Esophagus squamous epithelium (tissue), 5 donors: Measurements from ENCODE around the gene RGS12. TPM values are rescaled to one million over a fixed set of nuclear protein-coding genes. Genes with fewer than 3 reads are reported as not detected.

ENCODE experiments used
- DNase-seq: peaks from one replicate; lab custom pipeline; 2025; lab: John Stamatoyannopoulos, UW
- H3K27ac ChIP-seq, 4 donors: fragments of 200-600 bp; sonication (generic); one replicate each; pipeline ENCODE4 v1.5.1; 2016 to 2019; ENCODE audit warnings: mild to moderate bottlenecking in 1 of 4
- H3K27me3 ChIP-seq, 4 donors: fragments of 200-600 bp; sonication (generic); 1 replicate in 3 of 4; 2 replicates in 1 of 4; pipeline versions ENCODE4 v1.5.1 to v1.6.0; 2017 to 2021; ENCODE audit warnings: antibody characterized with exemption in 1 of 4
- H3K36me3 ChIP-seq, 3 donors: fragments of 200-600 bp; sonication (generic); one replicate each; pipeline ENCODE4 v1.5.1; 2016 to 2019
- H3K4me1 ChIP-seq, 3 donors: fragments of 200-600 bp; sonication (generic); one replicate each; pipeline ENCODE4 v1.5.1; 2017 to 2019
- H3K4me3 ChIP-seq, 4 donors: fragments of 200-600 bp; sonication (generic); 1 replicate in 3 of 4; 2 replicates in 1 of 4; pipeline ENCODE4 v1.5.1; 2016 to 2019; ENCODE audit warnings: mild to moderate bottlenecking in 2 of 4, moderate library complexity in 1 of 4
- H3K9me3 ChIP-seq, 3 donors: fragments of 200-600 bp; sonication (generic); one replicate each; pipeline ENCODE4 v1.5.1; 2016 to 2019
- CTCF ChIP-seq, 6 experiments: fragments of 450-650 bp in 4 of 6; fragments of 200-600 bp in 2 of 6; sonication (generic) in 2 of 6; IDR thresholded peaks; one replicate each; pipeline ENCODE4 v1.5.1; 2016 to 2019; ENCODE audit warnings: antibody characterized with exemption in 6 of 6, mild to moderate bottlenecking in 4 of 6, moderate library complexity in 4 of 6
- POLR2A ChIP-seq, 4 donors: fragments of 450-650 bp; IDR thresholded peaks; one replicate each; pipeline ENCODE4 v1.6.1; 2017; ENCODE audit warnings: antibody characterized with exemption in 4 of 4, mild to moderate bottlenecking in 4 of 4, moderate library complexity in 3 of 4
- WGBS, 2 donors: methylation state at CpG; one replicate each; pipeline ENCODE4 v1.1.5; 2018; 5-methylcytosine and 5-hydroxymethylcytosine counted together
- intact Hi-C: fragments of 100-400 bp; cut with DNase I; formaldehyde crosslinking; loops from one replicate; pipeline ENCODE4 v1.15.0; 2022
- total RNA-seq, 4 donors: library from RNA; depleted of rRNA; stranded (reverse); fragments of >200 nt; gene quantifications; one replicate each; pipeline ENCODE4 v1.1.0, GENCODE V29; 2016
- donor health status: DM: yes; HTN: yes; CAD: no.

Gene RGS12
- total RNA-seq, 4 donors from 2014 or later: 39.0 to 74.7 (median 69.9) TPM

- Histone ChIP-seq H3K4me1 (peaks cover 0 to 64% (median 26%) of the 10 kb centered on the region in 3 donors), H3K36me3 (no peaks in the 10 kb centered on the region), H3K9me3 (no peaks in the 10 kb centered on the region), H3K27ac (peak overlapping the region in 1 of 4 donors; percentile 53), H3K4me3 (no peak overlapping the region), H3K27me3 (no peaks in the 10 kb centered on the region)
- DNase-seq: no peak
- intact Hi-C loops: no loop called here
- 58 to 73% methylated on average over 6 to 7 of the region's 8 CpGs for WGBS, 2 donors
- TF ChIP-seq POLR2A (IDR thresholded peaks at IDR 0.05) (no peak), CTCF (IDR thresholded peaks at IDR 0.05) (no peak)
These were observed 13.6 kb downstream of the RGS12 start for GRCh38 chr4:3306450-3306849.

- Histone ChIP-seq H3K27me3 (no peaks in the 10 kb centered on the region), H3K4me3 (no peak overlapping the region), H3K9me3 (no peaks in the 10 kb centered on the region), H3K36me3 (no peaks in the 10 kb centered on the region), H3K4me1 (peaks cover 0 to 64% (median 25%) of the 10 kb centered on the region in 3 donors), H3K27ac (no peak overlapping the region)
- WGBS, 2 donors: 85 to 97% methylated on average over 14 to 20 of the region's 20 CpGs
- no peak for DNase-seq
- TF ChIP-seq CTCF (IDR thresholded peaks at IDR 0.05) (no peak), POLR2A (IDR thresholded peaks at IDR 0.05) (no peak)
- intact Hi-C loops: no loop called here
These were observed 14.2 kb downstream of the RGS12 start for GRCh38 chr4:3307060-3307459.

GRCh38 chr4:3307486-3307885 lies 14.7 kb downstream of the RGS12 start:
- Histone ChIP-seq H3K27me3 (no peaks in the 10 kb centered on the region), H3K4me3 (no peak overlapping the region), H3K9me3 (no peaks in the 10 kb centered on the region), H3K4me1 (peaks cover 0 to 62% (median 25%) of the 10 kb centered on the region in 3 donors), H3K36me3 (no peaks in the 10 kb centered on the region), H3K27ac (no peak overlapping the region)
- no peak for TF ChIP-seq POLR2A (IDR thresholded peaks at IDR 0.05)
- TF ChIP-seq CTCF (IDR thresholded peaks at IDR 0.05): no peak
- intact Hi-C loops: no loop called here
- 76 to 77% methylated on average over 11 of the region's 12 CpGs for WGBS, 2 donors
- DNase-seq: no peak

GRCh38 chr4:3307891-3308575 lies 15.2 kb downstream of the RGS12 start:
- Histone ChIP-seq H3K27ac (no peak overlapping the region), H3K36me3 (no peaks in the 10 kb centered on the region), H3K4me1 (peaks cover 0 to 56% (median 25%) of the 10 kb centered on the region in 3 donors), H3K9me3 (no peaks in the 10 kb centered on the region), H3K27me3 (no peaks in the 10 kb centered on the region), H3K4me3 (no peak overlapping the region)
- DNase-seq: no peak
- intact Hi-C loops: no loop called here
- TF ChIP-seq POLR2A (IDR thresholded peaks at IDR 0.05) (no peak), CTCF (IDR thresholded peaks at IDR 0.05) (no peak)
- 90 to 92% methylated on average over 27 of the region's 31 CpGs for WGBS, 2 donors

- H3K36me3 ChIP-seq: no peaks in the 10 kb centered on the region
- H3K9me3 ChIP-seq: no peaks in the 10 kb centered on the region
- no peaks in the 10 kb centered on the region for H3K27me3 ChIP-seq
- 75 to 100% methylated on average over 3 to 6 of the region's 14 CpGs for WGBS, 2 donors
- no peak overlapping the region for H3K27ac ChIP-seq
- no peak for DNase-seq
- TF ChIP-seq POLR2A (IDR thresholded peaks at IDR 0.05) (no peak), CTCF (IDR thresholded peaks at IDR 0.05) (no peak)
- intact Hi-C loops: no loop called here
- H3K4me3 ChIP-seq: no peak overlapping the region
- H3K4me1 ChIP-seq: peaks cover 0 to 51% (median 25%) of the 10 kb centered on the region in 3 donors
These were observed 15.9 kb downstream of the RGS12 start for GRCh38 chr4:3308691-3309090.
